DMS 273 treated with DMSO at 0.1 percent for 48 hours (cell line): ENCODE results near the gene SMARCA2.

ENCODE experiments used
- DNase-seq: peaks from one replicate; lab custom pipeline; 2025; lab: John Stamatoyannopoulos, UW

Gene SMARCA2

DNA sequence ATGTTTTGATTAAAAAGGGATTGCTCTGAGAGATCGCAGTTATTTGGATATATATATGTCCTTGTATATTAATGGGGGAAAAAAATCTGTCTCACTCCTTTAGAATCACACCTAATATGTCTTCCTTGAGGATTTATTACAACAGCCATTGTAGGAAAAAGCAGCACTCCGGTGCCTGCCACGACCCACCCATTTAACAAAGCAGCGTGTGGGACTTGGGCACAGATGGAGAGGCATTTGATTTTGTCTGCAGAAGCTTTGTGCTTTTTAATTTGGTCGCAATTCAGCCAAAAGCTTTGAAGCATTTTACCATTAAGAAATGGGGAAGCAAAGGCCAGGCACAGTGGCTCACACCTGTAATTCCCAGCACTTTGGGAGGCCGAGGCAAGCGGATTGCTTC is 159.2 kb downstream of the SMARCA2 start:
- no peak for DNase-seq

DNA sequence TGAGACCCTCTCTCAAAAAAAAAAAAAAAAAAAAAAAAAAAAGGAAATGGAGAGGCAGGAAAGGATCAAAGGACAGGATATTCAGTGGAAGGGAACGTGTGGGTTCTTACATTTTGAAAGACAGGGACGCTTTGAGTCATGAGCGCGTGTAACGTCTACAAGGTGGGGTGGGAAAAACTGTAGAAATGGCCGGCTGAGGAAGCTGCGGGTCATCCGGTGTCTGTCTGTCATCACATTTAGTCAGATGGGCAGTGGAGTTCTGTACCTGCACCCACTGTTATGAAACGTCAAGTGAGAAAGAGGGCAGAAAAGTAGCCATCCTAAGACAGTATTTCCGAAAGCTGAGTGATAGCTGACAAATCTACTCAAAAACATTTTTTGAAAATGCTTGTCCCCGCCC is 159.8 kb downstream of the SMARCA2 start:
- no peak for DNase-seq

DNA sequence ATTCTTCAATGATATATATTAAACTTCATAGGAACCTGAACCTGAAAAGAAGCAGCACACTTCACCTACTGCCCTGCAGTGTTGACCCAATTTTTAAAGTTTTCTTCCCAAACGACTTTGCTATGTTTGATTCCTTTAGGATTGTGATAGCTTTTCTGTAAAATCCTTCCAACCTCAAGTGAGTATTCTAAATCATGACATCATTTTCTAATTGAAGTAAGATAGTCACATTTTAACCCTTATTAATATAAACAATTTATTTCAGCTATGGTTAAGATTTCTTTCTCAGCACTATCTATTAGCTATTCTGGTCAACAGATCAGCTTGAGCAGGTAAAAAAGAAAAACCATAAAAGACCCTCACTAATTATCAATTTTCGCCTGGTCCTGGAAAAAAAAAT is 162.0 kb downstream of the SMARCA2 start:
- no peak for DNase-seq

DNA sequence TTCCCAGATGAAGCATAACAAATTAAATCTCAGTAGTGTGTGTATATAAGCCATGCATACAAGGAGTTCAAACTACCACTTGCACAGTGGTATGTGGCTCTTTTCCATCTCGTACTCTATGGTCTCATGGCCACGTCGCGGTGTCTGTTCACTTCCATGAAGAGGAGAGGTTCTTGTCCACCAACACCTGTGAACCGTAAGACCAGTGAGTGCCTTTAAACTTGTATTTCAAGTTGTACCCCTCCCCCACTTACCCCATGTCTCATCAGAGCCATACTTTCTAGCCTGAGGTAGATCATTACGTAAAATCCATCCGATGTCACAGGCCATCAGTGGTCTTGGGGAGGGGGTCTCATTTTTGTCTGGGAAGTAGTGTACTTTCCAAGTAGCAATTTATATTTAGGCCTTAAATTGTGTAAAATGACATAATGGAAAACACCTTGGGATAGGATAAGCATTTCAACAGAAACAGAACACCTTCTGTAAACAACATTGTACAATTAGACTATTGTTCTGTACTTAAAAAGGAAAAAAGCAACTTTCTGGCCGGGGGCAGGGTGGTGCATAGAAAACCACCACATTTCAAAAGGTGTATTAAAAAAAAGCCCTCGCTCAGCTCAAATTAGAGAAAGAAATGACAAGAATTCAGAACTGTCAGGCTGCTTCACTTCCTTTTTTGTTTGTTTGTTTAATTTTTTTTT is 163.0 kb downstream of the SMARCA2 start:
- no peak for DNase-seq

DNA sequence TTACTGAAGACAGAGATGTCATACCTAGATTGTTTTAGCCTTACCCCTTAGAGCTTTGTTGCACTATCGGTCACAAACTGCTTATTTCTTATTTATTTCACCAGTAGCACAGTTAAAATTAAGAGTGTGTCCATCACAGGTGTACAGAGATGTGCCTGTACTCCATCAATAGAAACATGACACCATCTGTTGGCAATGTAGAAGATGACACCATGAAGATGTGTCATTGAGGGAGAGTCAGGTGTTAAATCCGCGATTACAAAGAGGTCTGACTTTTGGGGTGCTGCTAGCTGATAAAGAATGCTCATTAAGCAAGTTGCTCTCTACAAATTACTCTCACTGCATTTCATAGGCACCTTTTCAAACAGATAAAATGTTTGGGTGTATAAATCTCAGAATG is 164.4 kb downstream of the SMARCA2 start:
- no peak for DNase-seq

DNA sequence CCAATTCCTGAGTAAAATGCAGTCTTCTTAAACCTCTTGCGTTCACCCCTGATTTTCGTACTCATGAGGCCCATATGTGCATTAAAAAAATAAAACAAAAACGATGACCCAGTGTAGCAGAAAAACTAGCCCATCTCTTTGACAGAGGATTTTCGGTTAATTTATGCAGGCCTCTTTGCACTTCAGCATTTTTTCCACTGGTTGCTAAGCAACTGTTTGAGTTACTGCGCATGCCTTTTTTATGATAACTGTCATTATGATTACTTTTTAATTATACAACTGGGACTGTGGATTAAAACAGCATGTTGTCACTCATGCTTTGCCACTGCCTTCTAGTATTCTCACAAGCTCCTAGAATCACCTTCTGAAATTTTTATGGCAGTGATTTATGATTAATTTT is 165.0 kb downstream of the SMARCA2 start:
- DNase-seq, result no peak

DNA sequence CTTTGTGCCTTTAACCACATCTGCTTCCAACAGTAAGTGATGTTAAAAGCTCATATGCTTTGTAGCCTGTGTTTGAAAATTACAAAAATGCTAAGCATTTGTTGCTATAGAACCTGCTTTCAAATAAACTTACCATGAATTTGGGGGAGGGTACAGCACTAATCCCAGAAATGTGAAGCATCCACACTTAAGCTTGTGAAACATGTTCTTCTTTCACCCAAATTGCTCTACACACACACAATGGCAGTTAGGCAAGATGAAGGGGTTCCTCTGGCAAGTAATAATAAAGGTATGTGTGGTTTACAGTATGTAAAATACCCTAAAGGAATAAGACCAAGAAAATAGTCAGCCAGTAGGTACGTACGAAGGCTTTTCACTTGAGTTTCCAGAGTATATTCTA is 165.6 kb downstream of the SMARCA2 start:
- DNase-seq, result no peak

DNA sequence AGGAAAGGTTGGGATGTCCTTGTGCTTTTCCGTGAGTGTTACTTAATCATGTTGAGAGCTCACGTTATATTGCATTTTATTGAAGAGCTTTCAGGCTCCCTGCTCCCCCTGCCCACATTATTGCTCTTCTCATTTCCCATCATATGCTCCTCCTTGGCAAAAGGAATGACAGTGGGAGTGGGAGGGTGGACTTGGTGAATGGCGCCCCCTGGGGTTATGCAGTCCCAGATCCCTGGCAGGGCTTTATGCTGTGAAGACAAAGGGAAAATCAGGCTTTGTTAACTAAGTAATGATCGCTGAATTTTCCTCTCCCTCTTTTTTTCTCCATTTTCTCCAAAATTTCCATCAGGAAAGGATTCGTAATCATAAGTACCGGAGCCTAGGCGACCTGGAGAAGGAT is 166.6 kb downstream of the SMARCA2 start:
- DNase-seq, result no peak

DNA sequence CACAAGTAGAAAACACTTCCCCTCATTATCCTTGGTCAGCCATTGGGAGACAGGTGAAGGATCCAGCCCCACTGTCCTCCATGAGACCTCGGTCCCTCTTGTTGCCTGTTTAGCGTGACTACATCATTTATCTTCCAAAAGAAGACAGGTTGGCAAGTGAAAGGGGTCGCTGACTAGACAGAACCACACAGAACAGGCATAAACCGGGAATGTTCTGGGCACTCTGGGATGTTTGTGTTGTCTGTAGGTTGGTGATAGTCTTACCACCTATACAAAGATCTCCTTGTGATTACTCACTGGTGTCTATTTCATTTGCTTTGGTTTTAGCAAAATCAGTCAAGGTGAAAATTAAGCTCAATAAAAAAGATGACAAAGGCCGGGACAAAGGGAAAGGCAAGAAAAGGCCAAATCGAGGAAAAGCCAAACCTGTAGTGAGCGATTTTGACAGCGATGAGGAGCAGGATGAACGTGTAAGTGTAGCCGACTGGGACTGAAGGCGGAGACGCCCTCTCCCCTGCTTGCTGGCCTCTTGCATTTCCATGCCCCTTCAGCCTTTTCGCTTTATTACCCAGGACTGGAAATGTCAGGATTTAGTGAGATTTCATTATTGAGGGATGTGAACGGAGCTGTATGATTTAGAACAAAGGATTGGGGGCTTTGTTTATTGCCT is 175.9 kb downstream of the SMARCA2 start:
- DNase-seq, result no peak

DNA sequence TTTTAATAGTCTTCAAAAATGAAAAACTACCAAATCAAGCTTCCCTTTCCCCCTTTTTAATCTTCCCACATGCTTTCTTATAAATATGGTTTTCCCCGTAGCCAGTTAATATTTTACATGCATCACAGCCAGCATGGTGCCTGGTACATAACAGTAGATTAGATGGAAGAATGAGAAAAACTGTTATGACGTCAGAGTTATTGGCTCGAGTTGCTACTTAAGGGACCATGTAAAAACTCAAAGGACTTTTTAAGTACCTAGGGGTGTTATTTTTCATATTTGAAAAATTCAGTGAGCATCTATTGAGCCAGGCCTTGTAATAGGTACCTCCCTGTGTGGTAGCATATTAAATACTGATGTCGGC is 176.4 kb downstream of the SMARCA2 start:
- no peak for DNase-seq

DNA sequence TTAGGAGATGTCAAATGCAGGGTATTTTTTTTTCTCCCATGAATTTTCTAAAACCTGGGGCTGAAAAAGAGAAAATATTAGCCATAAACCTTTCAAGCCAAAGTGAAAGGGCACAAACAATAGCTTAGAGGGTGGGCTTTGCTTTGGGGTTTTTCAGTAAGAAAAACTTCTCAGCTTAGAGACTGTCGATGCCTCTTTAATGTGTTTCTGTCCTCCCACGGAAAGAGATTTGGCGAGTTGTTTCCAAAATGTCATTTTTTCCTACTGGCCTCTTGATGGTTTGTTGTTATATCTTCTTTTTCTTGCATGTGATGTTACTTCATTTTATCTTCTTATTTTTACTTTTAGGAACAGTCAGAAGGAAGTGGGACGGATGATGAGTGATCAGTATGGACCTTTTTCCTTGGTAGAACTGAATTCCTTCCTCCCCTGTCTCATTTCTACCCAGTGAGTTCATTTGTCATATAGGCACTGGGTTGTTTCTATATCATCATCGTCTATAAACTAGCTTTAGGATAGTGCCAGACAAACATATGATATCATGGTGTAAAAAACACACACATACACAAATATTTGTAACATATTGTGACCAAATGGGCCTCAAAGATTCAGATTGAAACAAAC is 177.3 kb downstream of the SMARCA2 start:
- no peak for DNase-seq

DNA sequence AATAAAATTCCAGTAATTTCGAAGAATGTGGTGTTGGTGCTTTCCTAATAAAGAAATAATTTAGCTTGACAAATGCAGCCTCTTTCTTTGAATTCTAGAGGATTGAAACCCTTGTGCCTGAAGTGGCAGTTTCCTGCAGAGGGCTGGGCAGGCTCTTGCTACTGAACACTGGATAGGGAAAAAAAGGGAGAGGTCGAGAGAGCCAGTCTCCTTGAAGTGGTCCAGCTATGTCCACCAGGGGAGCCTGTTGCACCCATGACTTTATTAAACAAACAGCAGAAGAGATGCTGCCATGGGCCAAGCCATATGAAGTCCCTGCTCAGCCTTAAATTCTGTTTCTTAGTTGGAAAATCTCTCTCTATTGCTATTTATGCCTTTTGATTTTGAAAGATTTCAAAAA is 178.4 kb downstream of the SMARCA2 start:
- no peak for DNase-seq

DNA sequence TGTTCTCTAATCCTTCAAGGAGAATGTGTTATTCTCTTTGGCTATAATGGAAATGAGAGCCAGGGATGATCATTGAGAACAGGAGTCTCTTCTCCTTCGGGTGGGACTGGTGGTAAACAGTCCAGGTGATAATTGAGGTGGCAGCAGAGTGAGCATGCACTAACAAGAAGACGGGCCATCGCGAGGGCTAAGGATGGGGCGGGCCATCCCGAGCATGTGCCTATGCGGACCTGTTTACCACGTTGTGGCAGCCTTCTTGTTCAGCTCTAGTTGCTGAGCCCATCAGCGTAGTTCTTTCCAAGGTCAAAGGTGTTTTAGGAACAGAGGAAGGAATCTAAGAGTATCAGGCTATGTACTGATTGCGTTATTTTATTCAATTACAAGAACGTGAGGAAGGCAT is 180.1 kb downstream of the SMARCA2 start:
- DNase-seq, result no peak

DNA sequence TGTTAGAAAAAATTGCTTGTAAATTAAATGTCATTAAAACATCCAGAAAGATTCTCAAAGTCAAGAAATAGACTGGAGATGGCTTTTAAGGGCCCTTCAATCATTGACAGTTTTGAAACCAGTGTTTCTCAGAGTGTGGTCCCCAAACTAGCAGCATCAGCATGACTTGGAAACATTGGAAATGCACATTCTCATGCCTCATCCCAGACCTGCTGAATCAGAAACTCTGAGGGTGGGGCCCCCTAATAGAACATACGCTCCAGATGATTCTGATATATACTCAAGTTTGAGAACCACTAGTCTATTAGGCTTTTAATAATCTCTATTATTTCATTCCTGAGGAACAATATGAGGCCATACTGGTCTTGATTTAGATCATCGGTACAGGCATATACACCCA is 181.6 kb downstream of the SMARCA2 start:
- no peak for DNase-seq

DNA sequence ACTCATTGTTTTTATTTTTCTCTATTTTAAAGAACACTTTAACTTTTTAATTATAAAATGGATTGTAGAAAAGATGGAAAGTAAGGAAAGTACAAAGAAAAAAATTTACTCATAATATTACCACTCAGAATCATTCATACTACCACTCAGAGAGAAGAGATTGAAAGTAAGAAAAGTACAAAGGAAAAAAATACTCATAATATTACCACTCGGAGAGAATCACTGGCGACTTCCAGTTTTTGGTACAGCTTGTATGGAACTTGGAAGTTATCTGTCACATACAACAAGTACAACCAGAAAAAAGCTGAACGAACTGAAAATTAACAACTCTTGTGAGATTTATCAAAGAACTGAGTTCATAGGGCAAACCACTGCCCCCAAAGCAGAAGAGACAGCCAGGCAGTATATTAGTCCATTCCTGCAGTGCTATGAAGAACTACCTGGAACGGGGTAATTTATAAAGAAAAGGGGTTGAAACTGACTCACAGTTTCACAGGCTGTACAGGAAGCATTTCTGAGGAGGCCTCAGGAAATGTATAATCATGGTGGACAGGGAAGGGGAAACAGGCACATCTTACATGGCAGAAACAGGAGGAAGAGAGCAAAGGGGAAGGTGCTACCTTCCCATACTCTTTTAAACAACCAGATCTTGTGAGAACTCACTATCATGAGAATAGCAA is 183.9 kb downstream of the SMARCA2 start:
- no peak for DNase-seq

DNA sequence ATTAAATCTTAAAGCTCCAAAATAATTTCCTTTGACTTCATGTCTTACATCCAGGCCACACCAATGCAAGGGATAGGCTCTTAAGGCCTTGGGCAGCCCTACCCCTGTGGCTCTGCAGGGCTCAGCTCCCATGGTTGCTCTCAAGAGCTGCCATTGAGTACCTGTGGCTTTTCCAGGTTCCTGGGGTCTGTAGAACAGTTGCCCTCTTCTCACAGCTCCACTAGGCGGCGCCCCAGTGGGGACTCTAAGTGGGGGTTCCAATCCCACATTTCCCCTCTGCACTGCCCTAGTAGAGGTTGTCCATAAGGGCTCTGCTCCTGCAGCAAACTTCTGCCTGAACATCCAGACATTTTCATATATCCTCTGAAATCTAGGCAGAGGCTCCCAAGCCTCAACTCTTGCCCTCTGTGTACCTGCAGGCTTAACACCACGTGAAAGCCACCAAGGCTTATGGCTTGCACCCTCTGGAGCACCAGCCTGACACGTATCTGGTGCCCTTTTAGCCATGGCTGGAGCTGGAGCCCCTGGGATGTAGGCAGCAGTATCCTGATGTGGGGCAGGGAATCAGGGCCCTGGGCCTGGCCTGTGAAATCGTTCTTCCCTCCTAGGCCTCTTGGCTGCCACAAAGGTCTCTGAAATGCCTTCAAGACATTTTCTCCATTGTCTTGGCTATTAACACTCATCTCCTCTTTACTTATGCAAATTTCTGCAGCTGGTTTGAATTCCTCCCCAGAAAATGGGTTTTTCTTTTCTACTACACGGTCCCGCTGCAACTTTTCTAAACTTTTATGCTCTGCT is 185.1 kb downstream of the SMARCA2 start:
- DNase-seq, result no peak

DNA sequence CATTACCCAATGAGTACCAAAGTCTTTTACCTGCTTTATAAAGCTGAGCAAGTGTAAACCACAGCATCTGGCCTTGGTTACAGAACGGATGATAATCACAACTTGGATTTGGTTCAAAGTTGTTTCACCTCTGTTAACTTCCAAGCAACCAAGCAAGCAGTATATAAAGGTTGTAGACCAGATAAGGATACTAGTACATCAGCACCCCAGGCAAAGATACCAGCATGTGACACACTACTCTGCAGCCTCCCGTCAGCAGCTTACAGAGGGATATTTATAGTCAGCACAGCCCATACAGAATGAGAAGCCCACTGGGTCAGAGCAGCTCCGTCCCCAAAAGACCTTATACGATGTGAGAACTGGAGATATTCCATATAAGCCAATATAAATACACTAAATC is 193.3 kb downstream of the SMARCA2 start:
- DNase-seq, result no peak

DNA sequence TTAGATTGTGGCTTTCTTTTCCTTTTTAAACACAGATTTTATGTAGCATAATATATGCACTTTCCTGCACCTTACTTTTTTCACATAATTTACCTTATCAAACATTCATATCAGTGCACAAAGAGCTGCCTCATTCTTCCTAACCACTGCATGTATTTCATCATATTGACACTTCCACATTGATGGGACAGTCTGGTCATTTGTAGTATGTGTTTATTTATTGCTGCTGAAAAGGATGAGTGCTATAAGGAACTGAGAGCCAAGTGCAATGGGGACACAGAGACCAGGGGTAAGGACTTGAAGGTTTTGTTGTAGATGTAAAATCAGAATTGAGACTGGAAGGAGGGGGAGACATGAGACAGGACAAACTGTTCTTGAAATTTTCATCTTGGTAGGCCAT is 193.8 kb downstream of the SMARCA2 start:
- DNase-seq, result no peak

DNA sequence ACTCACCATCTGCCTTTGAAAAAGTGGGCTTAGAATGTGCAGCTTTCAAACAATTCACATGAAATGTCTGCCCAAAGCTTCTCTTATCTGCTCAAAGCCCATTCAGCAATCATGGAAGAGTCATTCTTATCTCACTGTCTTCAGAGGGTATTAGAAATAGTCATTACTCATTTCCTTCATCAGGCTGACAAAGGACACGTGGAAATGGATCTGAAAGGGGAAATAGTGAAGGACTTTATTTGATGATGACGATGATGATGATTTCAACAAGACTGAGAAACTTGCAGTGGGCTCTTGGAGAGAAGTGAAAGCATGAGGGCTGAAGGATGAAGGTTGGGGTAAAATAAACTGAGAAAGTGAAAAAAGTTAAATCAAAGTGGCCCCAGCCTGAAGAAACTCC is 194.3 kb downstream of the SMARCA2 start:
- DNase-seq, result no peak

DNA sequence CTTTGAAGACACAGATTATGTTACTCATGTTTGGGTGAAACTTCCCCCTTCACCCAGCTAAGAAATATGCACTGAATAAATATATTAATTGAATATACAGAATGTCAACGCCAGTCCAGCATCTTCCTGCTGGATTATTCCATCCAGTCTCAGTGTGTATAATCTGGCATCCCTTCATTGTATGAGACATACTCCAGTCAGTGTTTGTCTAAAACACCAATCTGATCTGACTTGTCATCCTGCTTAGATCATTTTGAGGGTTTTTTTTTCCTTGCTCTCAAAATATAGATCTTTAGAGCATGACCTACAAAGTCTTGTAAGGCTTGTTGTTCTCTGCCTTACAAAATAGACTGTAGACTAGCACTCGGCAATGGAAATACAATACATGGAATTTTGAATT is 195.1 kb downstream of the SMARCA2 start:
- DNase-seq, result no peak

DNA sequence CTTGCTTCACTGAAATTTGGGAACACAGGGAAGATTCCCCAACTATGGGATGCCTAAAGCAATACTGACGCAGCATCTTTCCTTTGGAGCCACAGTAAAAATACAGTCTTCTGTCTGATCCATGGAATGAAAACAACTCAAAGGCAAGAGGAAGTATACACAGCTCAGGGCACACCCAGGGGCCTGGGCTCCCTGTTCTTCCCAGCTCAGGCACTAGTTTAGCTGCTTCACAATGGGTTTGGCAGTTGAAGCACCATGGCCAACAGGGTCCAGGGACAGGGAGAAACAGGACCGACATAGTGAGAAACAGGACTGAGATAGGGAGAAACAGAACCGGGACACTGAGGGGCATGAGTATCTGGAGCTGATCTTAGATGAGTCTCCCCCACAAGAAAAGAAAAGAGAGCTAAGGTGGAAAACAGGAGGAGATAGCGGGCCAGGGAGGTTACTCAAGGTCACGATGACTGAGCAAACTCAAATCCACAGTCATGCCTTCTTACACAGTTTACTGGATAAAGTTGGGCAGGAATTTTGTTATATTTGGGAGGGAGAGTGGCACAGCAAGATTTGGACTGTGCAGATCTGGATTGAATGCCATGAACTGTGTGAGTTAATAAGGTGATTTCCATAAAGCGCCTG is 198.8 kb downstream of the SMARCA2 start:
- no peak for DNase-seq

DNA sequence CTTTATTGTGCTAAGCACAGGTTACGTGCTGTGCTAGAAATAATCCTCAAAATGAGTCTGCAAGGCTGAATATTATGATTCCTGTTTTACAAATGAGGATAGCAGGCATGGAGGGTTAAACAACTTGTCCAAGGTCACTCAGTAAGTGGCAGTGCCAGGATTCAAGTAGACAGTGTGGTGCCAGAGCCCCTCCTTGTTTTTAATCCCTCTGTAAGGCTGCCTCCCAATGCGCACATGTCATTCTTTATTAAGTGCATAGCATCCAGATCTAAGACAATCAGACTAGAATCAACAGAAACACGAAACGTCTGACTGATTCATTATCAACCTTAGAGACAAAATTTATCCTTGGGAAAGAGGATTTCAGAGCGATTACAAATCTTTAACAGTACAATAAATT is 199.6 kb downstream of the SMARCA2 start:
- no peak for DNase-seq
